Right cardiac atrium (tissue), 5 donors: ENCODE results near the gene NAV1. TPM values are rescaled to one million over a fixed set of nuclear protein-coding genes. Genes with fewer than 3 reads are reported as not detected.

Experiments
- ATAC-seq, 2 donors: fragments of 200-7000 bp; cut with Tn5 transposase; one replicate each; pipeline versions ENCODE4 v1.8.0 to v1.9.1; 2020; ENCODE audit warnings: moderate library complexity in 2 of 2, mild to moderate bottlenecking in 1 of 2
- DNase-seq, 3 donors: peaks; one replicate each; pipeline ENCODE4 v3.0.0-alpha.2; 2020
- H3K27ac ChIP-seq: one replicate; pipeline ENCODE4 v1.5.1; 2013; ENCODE audit warnings: mild to moderate bottlenecking, low read length, control low read depth, moderate library complexity
- H3K27me3 ChIP-seq: one replicate; pipeline ENCODE4 v1.6.1; 2013; ENCODE audit not compliant: control insufficient read depth, insufficient read depth
- H3K4me1 ChIP-seq: one replicate; pipeline ENCODE4 v1.6.1; 2013; ENCODE audit warnings: low read length; ENCODE audit not compliant: control insufficient read depth, insufficient read depth
- H3K4me3 ChIP-seq: one replicate; pipeline ENCODE4 v1.5.1; 2013; ENCODE audit warnings: low read length, control low read depth
- H3K9me3 ChIP-seq: one replicate; pipeline ENCODE4 v1.6.1; 2013; ENCODE audit warnings: low read length; ENCODE audit not compliant: control insufficient read depth
- WGBS: extraction: QIAGEN DNeasy Blood & Tissue Kit; methylation state at CpG from one replicate; pipeline ENCODE4 v1.1.7; 2013; 5-methylcytosine and 5-hydroxymethylcytosine counted together
- intact Hi-C, 4 donors: fragments of 100-400 bp; cut with DNase I; formaldehyde crosslinking; loops; one replicate each; pipeline versions ENCODE4 v1.11.0 to v1.14.0; 2022 to 2023
- polyA plus RNA-seq: library from polyadenylated mRNA; stranded (reverse); fragments of 200-250 nt; gene quantifications from one replicate; pipeline ENCODE4 v1.2.3, GENCODE V29; 2013
- total RNA-seq, 4 donors: library from RNA; stranded (reverse); fragmentation: NEBNext Ultra II Directional; extraction: Animal tissue kit (Norgen Biotek cat#: 25700); gene quantifications; one replicate each; pipeline ENCODE4 v1.2.1, GENCODE V29; 2021
- donor health status: healthy with polysubstance abuse.
- donor health status: DM: no; HTN: yes; CAD: no.
- donor health status: DM: no; HTN: no; CAD: no.
- donor health status: DM: no; HTN: yes; CAD: no; lungs with severe emphysema.
- donor health status: DM: yes; HTN: yes; CAD: no.

Gene NAV1
- total and polyA plus RNA-seq, 5 donors: 8.0 to 29.1 (median 16.7) TPM

DNA sequence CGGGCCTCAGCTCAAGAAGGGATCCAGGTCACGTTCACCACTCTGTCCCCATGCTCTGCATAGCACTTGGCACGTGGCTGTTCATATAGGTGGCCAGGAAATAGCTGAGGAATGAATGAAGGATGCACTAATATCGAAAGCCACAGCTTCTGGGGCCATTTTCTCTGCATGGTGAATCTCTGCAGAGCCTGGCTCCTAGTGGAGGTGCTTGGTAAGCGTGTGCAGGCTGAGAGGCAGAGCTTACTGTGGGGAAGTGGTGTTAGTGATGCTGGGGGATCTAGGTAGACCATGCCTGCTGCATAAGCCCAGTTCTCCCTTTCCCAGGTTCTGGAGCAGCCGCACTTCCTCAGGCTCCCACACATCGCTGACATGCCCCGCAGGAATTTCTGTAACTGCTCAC, 40.3 kb upstream of the NAV1 start:
- DNase-seq (no peak), ATAC-seq (no peak)
- H3K4me1 ChIP-seq: peaks cover 47% of the 10 kb centered on the region
- 84% methylated on average over 8 of the region's 8 CpGs for WGBS
- intact Hi-C loops: no loop called here
- H3K27ac ChIP-seq: peak overlapping the region; percentile 38
- H3K27me3 ChIP-seq: no peaks in the 10 kb centered on the region
- no peak overlapping the region for H3K4me3 ChIP-seq
- no peaks in the 10 kb centered on the region for H3K9me3 ChIP-seq

DNA sequence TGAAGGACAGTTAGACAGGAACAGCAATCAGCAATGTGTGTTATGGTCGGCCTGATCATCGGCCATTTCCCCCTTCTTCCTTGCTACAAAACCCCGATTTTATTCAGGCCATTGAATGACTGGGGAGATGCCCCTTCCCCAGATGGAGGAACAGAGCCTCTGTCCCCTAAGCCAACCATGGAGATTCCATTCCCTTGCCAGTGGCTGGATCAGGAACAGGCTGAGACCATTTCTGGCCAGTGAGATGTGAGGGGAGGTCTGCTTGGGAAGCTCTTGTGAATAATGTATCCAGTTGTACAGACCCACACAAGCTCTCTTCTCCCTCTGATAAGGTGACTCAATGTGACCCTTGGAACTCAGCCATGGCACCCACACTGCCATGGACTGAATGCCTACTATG, 39.7 kb upstream of the NAV1 start:
- H3K27ac ChIP-seq: peak overlapping the region; percentile 38
- no peak overlapping the region for H3K4me3 ChIP-seq
- intact Hi-C loops: no loop called here
- no peaks in the 10 kb centered on the region for H3K9me3 ChIP-seq
- no peaks in the 10 kb centered on the region for H3K27me3 ChIP-seq
- WGBS: 94% methylated on average over 3 of the region's 3 CpGs
- DNase-seq: peak in 1 of 3 donors; percentile 21
- ATAC-seq: no peak
- peaks cover 42% of the 10 kb centered on the region for H3K4me1 ChIP-seq

GRCh38 chr1:201499795-201500669, 38.9 kb upstream of the NAV1 start:
- intact Hi-C loops: no loop called here
- Histone ChIP-seq H3K27ac (peak overlapping the region; percentile 81), H3K27me3 (no peaks in the 10 kb centered on the region), H3K9me3 (no peaks in the 10 kb centered on the region), H3K4me3 (no peak overlapping the region), H3K4me1 (peaks cover 38% of the 10 kb centered on the region)
- DNase-seq (peak in 2 of 3 donors; percentile 80 to 85), ATAC-seq (peak; percentile 40 to 49)
- 70% methylated on average over 8 of the region's 8 CpGs for WGBS

GRCh38 chr1:201500670-201501120, 38.2 kb upstream of the NAV1 start:
- Histone ChIP-seq H3K27ac (peak overlapping the region; percentile 81), H3K4me1 (peaks cover 38% of the 10 kb centered on the region), H3K9me3 (no peaks in the 10 kb centered on the region), H3K4me3 (no peak overlapping the region), H3K27me3 (no peaks in the 10 kb centered on the region)
- 40% methylated on average over 4 of the region's 4 CpGs for WGBS
- ATAC-seq: peak; percentile 33 to 74
- intact Hi-C loops: no loop called here
- peak in 1 of 3 donors; percentile 73 for DNase-seq

- intact Hi-C loops: no loop called here
- Histone ChIP-seq H3K4me1 (peaks cover 38% of the 10 kb centered on the region), H3K27ac (peak overlapping the region; percentile 81), H3K4me3 (no peak overlapping the region), H3K9me3 (no peaks in the 10 kb centered on the region), H3K27me3 (no peaks in the 10 kb centered on the region)
- WGBS: 78% methylated on average over 8 of the region's 8 CpGs
- peak in 1 of 3 donors; percentile 58 for DNase-seq
- peak in 1 of 2 donors; percentile 3 for ATAC-seq
These were observed 37.8 kb upstream of the NAV1 start for GRCh38 chr1:201501144-201501543.

DNA sequence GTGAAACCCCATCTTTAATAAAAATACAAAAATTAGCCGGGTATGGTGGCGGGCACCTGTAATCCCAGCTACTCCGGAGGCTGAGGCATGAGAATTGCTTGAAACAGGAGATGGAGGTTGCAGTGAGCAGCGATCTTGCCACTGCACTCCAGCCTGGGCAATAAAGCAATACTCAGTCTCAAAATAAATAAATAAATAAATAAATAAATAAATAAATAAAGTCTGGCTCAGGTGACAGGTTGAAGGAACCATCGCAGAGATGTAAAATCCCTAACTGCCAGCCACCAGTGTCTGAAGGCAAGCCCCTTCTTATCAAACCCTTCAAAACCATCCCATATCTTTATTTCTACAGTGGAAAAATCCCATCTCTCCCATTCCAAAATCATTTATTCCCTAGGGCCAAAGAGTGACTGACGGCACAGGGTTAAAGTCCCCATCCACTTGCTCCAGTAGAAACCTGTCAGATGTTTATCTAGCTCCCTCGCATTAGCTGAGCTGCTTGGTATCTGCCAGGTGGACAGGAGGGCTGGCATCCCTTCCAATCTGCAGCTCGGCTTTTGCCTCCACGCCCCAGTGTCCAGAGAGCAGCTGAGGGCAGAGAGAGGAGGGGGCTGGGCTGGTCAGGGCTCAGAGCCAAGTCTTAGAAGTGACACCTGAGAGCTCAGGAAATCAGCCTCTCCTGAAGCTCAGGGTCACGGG, 37.0 kb upstream of the NAV1 start:
- peak in 2 of 3 donors; percentile 14 to 63 for DNase-seq
- peaks cover 34% of the 10 kb centered on the region for H3K4me1 ChIP-seq
- H3K27ac ChIP-seq: peak overlapping the region; percentile 40
- no peaks in the 10 kb centered on the region for H3K9me3 ChIP-seq
- 88% methylated on average over 10 of the region's 10 CpGs for WGBS
- intact Hi-C loops: no loop called here
- ATAC-seq: no peak
- no peaks in the 10 kb centered on the region for H3K27me3 ChIP-seq
- H3K4me3 ChIP-seq: no peak overlapping the region

DNA sequence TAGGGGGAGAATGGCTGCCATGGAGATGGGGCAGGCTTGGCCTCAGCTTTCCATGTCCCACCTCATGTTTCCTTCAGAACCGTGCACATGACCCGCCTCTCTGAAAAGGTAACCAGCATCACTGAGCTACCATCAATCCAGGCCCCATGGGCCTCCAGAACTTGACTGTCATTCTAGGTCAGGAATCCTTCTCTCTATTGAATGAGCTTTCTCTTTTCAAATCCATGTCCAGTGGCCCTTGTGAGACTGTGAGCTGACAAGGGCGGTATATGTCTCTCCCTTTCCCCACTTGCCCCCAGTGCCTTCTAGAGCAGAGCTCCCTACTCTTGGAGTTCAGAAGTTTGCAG, 36.4 kb upstream of the NAV1 start:
- Histone ChIP-seq H3K27ac (peak overlapping the region; percentile 40), H3K4me1 (peaks cover 38% of the 10 kb centered on the region), H3K27me3 (no peaks in the 10 kb centered on the region), H3K9me3 (no peaks in the 10 kb centered on the region), H3K4me3 (no peak overlapping the region)
- DNase-seq: peak in 1 of 3 donors; percentile 45
- 90% methylated on average over 3 of the region's 3 CpGs for WGBS
- ATAC-seq: no peak
- intact Hi-C loops: no loop called here

DNA sequence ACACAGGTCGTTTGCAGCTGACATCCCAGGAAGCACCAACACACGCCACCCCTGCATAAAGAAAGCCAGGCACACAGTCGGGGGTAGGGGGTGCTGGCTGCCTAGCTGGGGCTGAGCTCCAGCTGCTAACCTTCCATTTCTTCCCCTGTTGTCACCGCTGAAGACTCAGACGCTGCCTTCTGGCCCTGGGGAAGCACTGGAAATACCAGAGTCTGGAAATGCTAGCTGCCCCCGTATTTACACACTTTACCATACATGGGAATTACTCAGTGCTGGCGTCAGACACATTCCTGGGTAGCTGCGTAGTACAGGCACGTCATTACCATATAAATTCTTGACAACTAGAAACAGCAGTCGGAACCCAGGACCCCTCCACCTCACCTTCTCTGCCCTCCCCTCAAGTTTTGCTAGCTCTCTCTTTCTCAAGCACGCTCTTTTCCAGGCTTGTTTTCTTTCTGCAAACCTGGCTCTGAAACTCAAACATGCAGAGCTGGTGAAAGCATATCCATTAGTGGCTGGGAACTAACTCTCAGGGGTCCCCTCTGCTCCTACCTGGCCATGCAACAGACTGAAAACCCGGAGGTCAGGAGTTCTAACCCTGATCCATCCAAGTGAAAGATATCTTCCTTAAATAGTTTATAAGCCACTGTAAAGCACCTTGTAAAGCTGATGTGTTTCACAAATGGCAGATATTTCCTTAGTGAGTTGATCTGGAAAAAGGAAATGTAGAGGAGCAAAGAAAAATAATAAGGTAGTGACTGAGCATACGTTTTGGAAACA, 35.3 kb upstream of the NAV1 start:
- 27% methylated on average over 13 of the region's 13 CpGs for WGBS
- no peak overlapping the region for H3K4me3 ChIP-seq
- H3K27ac ChIP-seq: peak overlapping the region; percentile 73
- no peaks in the 10 kb centered on the region for H3K27me3 ChIP-seq
- H3K9me3 ChIP-seq: no peaks in the 10 kb centered on the region
- intact Hi-C loops: no loop called here
- peak; percentile 15 to 55 for ATAC-seq
- peak in 2 of 3 donors; percentile 62 to 73 for DNase-seq
- peaks cover 39% of the 10 kb centered on the region for H3K4me1 ChIP-seq

- Histone ChIP-seq H3K4me1 (peaks cover 34% of the 10 kb centered on the region), H3K27ac (peak overlapping the region; percentile 38), H3K27me3 (no peaks in the 10 kb centered on the region), H3K4me3 (no peak overlapping the region), H3K9me3 (no peaks in the 10 kb centered on the region)
- WGBS: 39% methylated on average over 3 of the region's 3 CpGs
- no peak for ATAC-seq
- intact Hi-C loops: no loop called here
- no peak for DNase-seq
These were observed 34.7 kb upstream of the NAV1 start for GRCh38 chr1:201504179-201504631.

- H3K4me1 ChIP-seq: peaks cover 29% of the 10 kb centered on the region
- H3K27me3 ChIP-seq: no peaks in the 10 kb centered on the region
- DNase-seq (peak in 1 of 3 donors; percentile 5), ATAC-seq (no peak)
- 82% methylated on average over 9 of the region's 9 CpGs for WGBS
- H3K9me3 ChIP-seq: no peaks in the 10 kb centered on the region
- peak overlapping the region; percentile 66 for H3K4me3 ChIP-seq
- H3K27ac ChIP-seq: peak overlapping the region; percentile 88
- intact Hi-C loops: no loop called here
These were observed 34.0 kb upstream of the NAV1 start for GRCh38 chr1:201504799-201505502.
